Measurements from ENCODE around the gene SUPT6H. TPM values are rescaled to one million over a fixed set of nuclear protein-coding genes. Genes with fewer than 3 reads are reported as not detected.

SUPT6H gene
- polyA plus RNA-seq, 1 of the 3 experiments (the other 2 are of a cell fraction), result 26.9 TPM

DNA sequence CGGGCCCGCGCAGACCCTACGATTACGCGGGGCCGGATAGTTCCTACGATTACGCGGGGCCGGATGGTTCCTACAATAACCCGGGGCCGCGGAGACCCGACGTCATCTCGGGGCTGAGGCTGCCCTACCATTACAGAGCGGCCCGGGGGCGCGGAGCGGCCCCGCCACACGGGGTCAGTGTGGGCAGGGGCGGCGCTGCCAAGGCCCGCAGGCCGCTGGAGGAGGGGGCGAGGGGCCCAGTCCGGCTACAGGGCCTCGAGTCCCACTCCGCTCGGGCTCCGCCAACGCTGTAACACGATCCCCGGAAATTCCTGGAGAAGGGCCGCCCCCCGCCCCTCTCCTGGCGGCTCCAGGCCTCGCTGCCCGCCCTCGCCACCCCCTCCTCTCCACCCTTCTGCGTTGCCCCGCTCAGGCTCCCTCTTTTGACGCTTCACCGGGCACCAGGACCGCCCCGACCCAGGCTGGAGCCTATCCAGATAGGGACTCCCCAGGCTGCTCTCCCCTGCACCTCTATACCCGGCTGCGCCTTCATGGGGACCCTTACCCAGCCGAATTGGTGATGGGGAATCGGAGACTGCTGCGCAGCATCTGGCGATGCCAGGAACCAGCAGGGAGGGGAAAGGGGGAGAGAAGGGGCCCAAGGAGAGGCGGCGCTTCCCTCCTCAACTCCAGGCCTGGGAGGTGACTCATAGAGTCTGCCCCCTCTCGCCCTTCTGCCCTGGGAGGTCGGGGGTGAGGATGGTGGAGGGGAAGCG lies 55.8 kb downstream of the SUPT6H start, which contains the start of gene RAB34:
Gene RAB34 (minus strand): TSS at position 291 of the 755 bp plus-strand sequence. CDS start 602 bp downstream, outside the sequence.
- POLR2A ChIA-PET, result no interaction called here
- 76% methylated on average over 40 of the region's 60 CpGs for WGBS (ENCODE audit: low lambda C conversion rate)
- peaks cover 21% of the 10 kb centered on the region for H4K20me1 ChIP-seq (ENCODE audit: insufficient read depth)

DNA sequence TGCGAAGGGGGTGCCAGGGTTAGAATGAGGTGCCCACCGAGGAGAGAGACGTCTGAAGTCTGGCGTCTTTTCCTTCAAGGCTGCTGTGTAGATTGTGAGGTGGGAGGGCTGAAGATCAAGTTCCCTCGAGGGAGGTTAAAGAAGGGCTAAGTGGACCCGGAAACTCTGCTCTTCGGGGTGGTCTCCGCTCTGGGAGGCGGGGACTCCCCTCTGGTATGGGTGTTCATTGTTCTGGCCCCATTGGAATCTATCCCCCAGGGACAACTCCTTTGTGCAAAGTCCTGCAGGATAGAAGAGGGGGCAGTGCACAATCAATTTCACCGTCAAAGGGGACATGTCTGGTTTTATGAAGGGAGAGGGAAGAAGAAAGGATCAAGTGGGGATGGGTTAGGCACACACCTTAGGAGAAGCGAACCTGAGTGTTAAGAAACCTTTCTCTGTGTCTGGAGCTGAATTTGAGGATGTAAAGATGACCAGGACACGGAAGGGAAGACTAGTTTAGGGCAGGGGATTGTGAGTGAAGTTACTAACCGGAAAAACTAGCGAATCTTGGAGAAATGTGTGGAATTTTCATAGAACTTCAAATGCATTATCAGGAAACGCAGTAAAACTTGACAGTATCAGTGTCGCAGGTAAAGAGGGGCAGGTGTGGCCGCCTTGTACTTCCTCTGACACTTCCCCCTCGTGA lies 56.5 kb downstream of the SUPT6H start:
- H2AFZ ChIP-seq (ENCODE audit: low read depth), result no peak overlapping the region
- H3K4me2 ChIP-seq, result no peak overlapping the region
- H3F3A ChIP-seq (replicated peaks; ENCODE audit: insufficient read depth), result peaks cover 40% of the 10 kb centered on the region
- ChIA-PET CTCF (interaction anchor here (1.7 to 11.1 kb wide), 2 partner anchors 9 to 30 kb away, joined by 4 to 612 read pairs; partner anchors contain the start of gene TRAF4), POLR2A (interaction anchor here (1.8 to 3.8 kb wide), 3 partner anchors 8 to 27 kb away, joined by 11 to 46 read pairs (median 45); partner anchors contain the start of genes NEK8, PROCA1 and TRAF4)
- no peaks in the 10 kb centered on the region for H3K27me3 ChIP-seq (ENCODE audit: insufficient read depth)
- peaks cover 36% of the 10 kb centered on the region for H3K79me2 ChIP-seq (ENCODE audit: insufficient read depth)
- H3K9ac ChIP-seq, result no peak overlapping the region
- no peaks in the 10 kb centered on the region for H3K9me2 ChIP-seq
- TF ChIP-seq SIN3A (IDR thresholded peaks at IDR 0.05; ENCODE audit: borderline replicate concordance, low read depth, low read length) (no peak), TCF12 (IDR thresholded peaks at IDR 0.05) (no peak), TAF1 (IDR thresholded peaks at IDR 0.05; ENCODE audit: borderline replicate concordance, low read depth, low read length) (no peak), NRF1 (IDR thresholded peaks at IDR 0.05; ENCODE audit: low read depth, low read length) (no peak), FOXM1 (IDR thresholded peaks at IDR 0.05; ENCODE audit: low read depth) (no peak)
- H3K36me3 ChIP-seq (replicated peaks in 1 of 2; ENCODE audit: control insufficient read depth in 1 of 2, insufficient read depth in 2 of 2, low read length in 1 of 2), result peaks cover 24 to 33% of the 10 kb centered on the region in 2 experiments
- peaks cover 7 to 13% of the 10 kb centered on the region in 2 experiments; a peak in 3 of 4 replicates for H3K4me1 ChIP-seq (ENCODE audit: control insufficient read depth in 1 of 2, insufficient read depth in 2 of 2, low read depth in 1 of 2, low read length in 1 of 2)
- DNase-seq, result no peak
- H4K20me1 ChIP-seq (ENCODE audit: insufficient read depth), result peaks cover 28% of the 10 kb centered on the region
- H3K9me3 ChIP-seq, result no peaks in the 10 kb centered on the region
- H3K4me3 ChIP-seq (ENCODE audit: low read depth in 2 of 2, low read length in 1 of 2), result no peak overlapping the region
- 79% methylated on average over 18 of the region's 18 CpGs for WGBS (ENCODE audit: low lambda C conversion rate)
- peak overlapping the region; percentile 8 to 86; a peak in 3 of 4 replicates for H3K27ac ChIP-seq (ENCODE audit: low read depth in 2 of 2, low read length in 1 of 2)

More for the DNA sequence above, 55.8 kb downstream of the SUPT6H start, which contains the start of gene RAB34:
- CTCF ChIA-PET, result interaction anchor here (1.7 kb wide), 1 partner anchor 10 kb away, joined by 4 read pairs; no protein-coding TSS in a partner anchor
- H3K4me3 ChIP-seq (ENCODE audit: low read depth in 2 of 2, low read length in 1 of 2), result no peak within 1 kb of the TSS
- H3K4me2 ChIP-seq, result no peak within 1 kb of the TSS
- H3K9me2 ChIP-seq, result no peaks in the 10 kb centered on the region
- peaks cover 17 to 26% of the 10 kb centered on the region in 2 experiments for H3K36me3 ChIP-seq (replicated peaks in 1 of 2; ENCODE audit: control insufficient read depth in 1 of 2, insufficient read depth in 2 of 2, low read length in 1 of 2)
- H3K27ac ChIP-seq (ENCODE audit: low read depth in 2 of 2, low read length in 1 of 2), result peak within 1 kb of the TSS; percentile 8 to 86; a peak in 2 of 4 replicates
- H3K9me3 ChIP-seq, result no peaks in the 10 kb centered on the region
- no peaks in the 10 kb centered on the region for H3K27me3 ChIP-seq (ENCODE audit: insufficient read depth)
- DNase-seq, result no peak
- H3F3A ChIP-seq (replicated peaks; ENCODE audit: insufficient read depth), result peaks cover 36% of the 10 kb centered on the region
- H2AFZ ChIP-seq (ENCODE audit: low read depth), result no peak within 1 kb of the TSS
- peaks cover 31% of the 10 kb centered on the region for H3K79me2 ChIP-seq (ENCODE audit: insufficient read depth)
- TF ChIP-seq EZH2phosphoT487 (IDR thresholded peaks at IDR 0.05; ENCODE audit: borderline replicate concordance, low read depth), result no peak
- H3K4me1 ChIP-seq (ENCODE audit: control insufficient read depth in 1 of 2, insufficient read depth in 2 of 2, low read depth in 1 of 2, low read length in 1 of 2), result peaks cover 7 to 11% of the 10 kb centered on the region in 2 experiments; a peak in 3 of 4 replicates
- no peak within 1 kb of the TSS for H3K9ac ChIP-seq

- TF ChIP-seq TCF12 (IDR thresholded peaks at IDR 0.05), result no peak
- TF ChIP-seq ELF1 (IDR thresholded peaks at IDR 0.05), result no peak
- no peak for TF ChIP-seq SMC3 (IDR thresholded peaks at IDR 0.05; ENCODE audit: low read depth, low read length)
- TF ChIP-seq IRF3 (IDR thresholded peaks at IDR 0.05; ENCODE audit: low read depth, low read length), result no peak
- TF ChIP-seq TAF1 (IDR thresholded peaks at IDR 0.05; ENCODE audit: borderline replicate concordance, low read depth, low read length), result no peak
- TF ChIP-seq GABPA (IDR thresholded peaks at IDR 0.05; ENCODE audit: low read depth), result no peak
- no peak for TF ChIP-seq GATA2 (CRISPR knock-in tag; IDR thresholded peaks at IDR 0.05)
- no peak for TF ChIP-seq FOXM1 (IDR thresholded peaks at IDR 0.05; ENCODE audit: low read depth)
- TF ChIP-seq MXI1 (IDR thresholded peaks at IDR 0.05; ENCODE audit: low read depth, low read length), result no peak
- no peak for TF ChIP-seq FOXJ3 (CRISPR knock-in tag; IDR thresholded peaks at IDR 0.05)
- no peak for TF ChIP-seq POLR2AphosphoS5 (IDR thresholded peaks at IDR 0.05; ENCODE audit: low read depth, low read length)
- no peak for TF ChIP-seq YY1 (IDR thresholded peaks at IDR 0.05; ENCODE audit: low read depth)
- no peak for TF ChIP-seq PBX3 (IDR thresholded peaks at IDR 0.05)
- TF ChIP-seq, protein P1, sequence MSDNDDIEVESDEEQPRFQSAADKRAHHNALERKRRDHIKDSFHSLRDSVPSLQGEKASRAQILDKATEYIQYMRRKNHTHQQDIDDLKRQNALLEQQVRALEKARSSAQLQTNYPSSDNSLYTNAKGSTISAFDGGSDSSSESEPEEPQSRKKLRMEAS (IDR thresholded peaks at IDR 0.05; ENCODE audit: low read depth), result no peak
- Histone ChIP-seq H3K27ac (ENCODE audit: low read depth in 2 of 2, low read length in 1 of 2) (peak overlapping the region; percentile 86 to 93), H3K4me3 (ENCODE audit: low read depth in 2 of 2, low read length in 1 of 2) (peak overlapping the region; percentile 91 to 98), H3K9ac (peak overlapping the region; percentile 95), H3K36me3 (replicated peaks in 1 of 2; ENCODE audit: control insufficient read depth in 1 of 2, insufficient read depth in 2 of 2, low read length in 1 of 2) (peaks cover 30 to 39% of the 10 kb centered on the region in 2 experiments), H3K27me3 (ENCODE audit: insufficient read depth) (no peaks in the 10 kb centered on the region), H3K9me3 (no peaks in the 10 kb centered on the region), H3K79me2 (ENCODE audit: insufficient read depth) (peaks cover 36% of the 10 kb centered on the region), H3F3A (replicated peaks; ENCODE audit: insufficient read depth) (peaks cover 46% of the 10 kb centered on the region), H4K20me1 (ENCODE audit: insufficient read depth) (peaks cover 32% of the 10 kb centered on the region), H3K9me2 (no peaks in the 10 kb centered on the region), H3K4me2 (peak overlapping the region; percentile 92), H3K4me1 (ENCODE audit: control insufficient read depth in 1 of 2, insufficient read depth in 2 of 2, low read depth in 1 of 2, low read length in 1 of 2) (peaks cover 7 to 13% of the 10 kb centered on the region in 2 experiments; a peak in 3 of 4 replicates), H2AFZ (ENCODE audit: low read depth) (peak overlapping the region; percentile 90)
- POLR2A ChIA-PET, result interaction anchor here (0.6 to 3.8 kb wide), 16 partner anchors 8 to 383 kb away, joined by 3 to 46 read pairs (median 4); partner anchors contain the start of genes BLTP2, FAM222B, IFT20 and NEK8
- WGBS (ENCODE audit: low lambda C conversion rate), result 53% methylated on average over 18 of the region's 18 CpGs
- no peak for DNase-seq
- CTCF ChIA-PET, result interaction anchor here (1.0 to 11.1 kb wide), 5 partner anchors 8 to 234 kb away, joined by 3 to 612 read pairs (median 4); partner anchors contain the start of genes PROCA1 and TRAF4
Observed at GRCh38 chr17:28719021-28719433, 57.0 kb downstream of the SUPT6H start.
